Brain microvascular endothelial cell (primary cell): ENCODE results near the gene TPI1.

Experiments used
- DNase-seq: peaks from one replicate; pipeline ENCODE4 v3.0.0-alpha.2; 2020
- H3K27ac ChIP-seq: fragments of 250-450 bp; sonication (Bioruptor Pico); 2 replicates; pipeline ENCODE4 v1.5.1; 2020; ENCODE audit warnings: mild to moderate bottlenecking, moderate library complexity
- H3K27me3 ChIP-seq: fragments of 250-450 bp; sonication (Bioruptor Pico); replicated peaks from 2 replicates; pipeline ENCODE4 v1.5.1; 2020; ENCODE audit warnings: mild to moderate bottlenecking
- H3K36me3 ChIP-seq: fragments of 250-450 bp; sonication (Bioruptor Pico); replicated peaks from 2 replicates; pipeline ENCODE4 v1.5.1; 2020; ENCODE audit warnings: mild to moderate bottlenecking
- H3K4me3 ChIP-seq: 2 replicates; pipeline ENCODE4 v1.5.1; 2011; ENCODE audit warnings: low read depth, mild to moderate bottlenecking, control low read depth, low read length, moderate library complexity
- CTCF ChIP-seq: IDR thresholded peaks from 2 replicates; pipeline ENCODE4 v1.5.1; 2011; ENCODE audit warnings: low read depth, mild to moderate bottlenecking, moderate library complexity, low read length, control low read depth, inconsistent platforms; ENCODE audit errors: missing control alignments
- in situ Hi-C: cut with HindIII; loops from 2 replicates; pipeline ENCODE4 v1.10.0; 2017; ENCODE audit warnings: low sequenced_read_pairs, low pct_ligation_motif_present

The TPI1 gene

GRCh38 chr12:6842075-6842474, 25.3 kb upstream of the TPI1 start:
- Histone ChIP-seq H3K27ac (no peak overlapping the region), H3K4me3 (no peak overlapping the region), H3K27me3 (no peaks in the 10 kb centered on the region), H3K36me3 (peaks cover 69% of the 10 kb centered on the region)
- DNase-seq: no peak
- in situ Hi-C loops: no loop called here
- no peak for TF ChIP-seq CTCF

DNA sequence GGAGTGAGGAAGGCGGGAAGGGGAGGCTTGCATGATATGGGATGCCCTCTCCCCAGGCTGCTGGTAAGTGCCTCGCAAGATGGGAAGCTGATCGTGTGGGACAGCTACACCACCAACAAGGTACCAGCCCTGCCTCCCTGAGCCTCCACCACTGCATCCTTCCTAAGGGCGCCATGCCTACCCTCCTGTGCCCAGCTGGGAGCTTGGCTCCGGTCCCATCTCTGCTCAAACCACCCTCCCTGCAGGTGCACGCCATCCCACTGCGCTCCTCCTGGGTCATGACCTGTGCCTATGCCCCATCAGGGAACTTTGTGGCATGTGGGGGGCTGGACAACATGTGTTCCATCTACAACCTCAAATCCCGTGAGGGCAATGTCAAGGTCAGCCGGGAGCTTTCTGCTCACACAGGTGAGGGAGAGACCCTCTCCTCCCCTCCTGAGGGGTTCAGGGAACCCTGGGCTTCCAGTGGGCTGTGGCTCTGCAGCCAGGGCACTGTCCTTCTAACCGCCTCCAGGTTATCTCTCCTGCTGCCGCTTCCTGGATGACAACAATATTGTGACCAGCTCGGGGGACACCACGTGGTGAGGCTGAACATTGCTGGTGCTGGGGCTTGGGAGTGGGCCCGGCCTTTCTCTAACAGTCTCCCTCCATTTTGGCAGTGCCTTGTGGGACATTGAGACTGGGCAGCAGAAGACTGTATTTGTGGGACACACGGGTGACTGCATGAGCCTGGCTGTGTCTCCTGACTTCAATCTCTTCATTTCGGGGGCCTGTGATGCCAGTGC, 24.0 kb upstream of the TPI1 start:
- Histone ChIP-seq H3K27me3 (no peaks in the 10 kb centered on the region), H3K27ac (no peak overlapping the region), H3K36me3 (peaks cover 59% of the 10 kb centered on the region), H3K4me3 (no peak overlapping the region)
- in situ Hi-C loops: no loop called here
- DNase-seq: no peak
- peak; percentile 16 for TF ChIP-seq CTCF

- Histone ChIP-seq H3K27me3 (no peaks in the 10 kb centered on the region), H3K36me3 (peaks cover 39% of the 10 kb centered on the region), H3K27ac (no peak overlapping the region), H3K4me3 (no peak overlapping the region)
- TF ChIP-seq CTCF: no peak
- in situ Hi-C loops: no loop called here
- no peak for DNase-seq
Observed at GRCh38 chr12:6845395-6845794, 21.9 kb upstream of the TPI1 start.

DNA sequence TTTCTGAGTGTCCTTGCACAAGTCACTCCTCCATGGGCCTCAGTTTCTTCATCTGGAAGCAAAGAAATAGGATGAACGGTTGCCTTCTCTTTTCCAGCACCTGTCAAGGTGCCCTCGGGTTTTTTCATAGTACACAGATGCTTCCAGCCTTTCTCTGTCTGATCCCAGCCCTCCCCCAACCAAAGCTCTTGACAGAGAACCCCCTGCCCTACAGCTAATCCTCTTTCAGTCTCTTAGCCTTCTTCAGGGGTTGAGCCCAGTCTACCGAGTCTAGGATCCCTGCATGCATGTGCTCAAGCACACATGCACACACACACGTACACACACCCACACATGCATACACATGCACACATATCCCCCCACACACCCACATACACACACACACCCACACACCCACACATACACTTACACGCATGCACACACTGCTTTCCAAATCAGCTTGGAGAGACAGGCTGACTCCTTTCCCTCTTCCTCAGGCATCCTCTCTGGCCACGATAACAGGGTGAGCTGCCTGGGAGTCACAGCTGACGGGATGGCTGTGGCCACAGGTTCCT, 20.9 kb upstream of the TPI1 start:
- Histone ChIP-seq H3K36me3 (peaks cover 39% of the 10 kb centered on the region), H3K27me3 (no peaks in the 10 kb centered on the region)
- in situ Hi-C loops: no loop called here

DNA sequence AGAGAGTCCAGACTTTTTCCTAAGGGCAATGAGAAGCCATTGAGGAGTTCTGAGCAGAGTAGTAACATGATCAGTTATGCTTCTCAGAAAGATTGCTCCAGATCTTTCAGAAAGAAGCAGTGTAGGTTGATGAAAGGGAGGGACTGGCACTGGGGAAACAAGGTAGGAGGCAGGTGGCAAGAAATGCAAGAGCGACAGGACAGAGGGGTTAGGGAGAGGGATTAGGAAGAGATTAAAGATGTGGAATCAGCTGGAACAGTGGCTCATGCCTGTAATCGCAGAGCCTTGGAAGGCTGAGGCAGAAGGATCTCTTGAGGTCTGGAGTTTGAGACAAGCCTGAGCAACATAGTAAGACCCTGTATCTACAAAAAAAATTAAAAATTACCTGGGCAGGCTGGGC, 19.7 kb upstream of the TPI1 start:
- H3K36me3 ChIP-seq: peaks cover 37% of the 10 kb centered on the region

More for the DNA sequence above, 20.9 kb upstream of the TPI1 start:
- Histone ChIP-seq H3K4me3 (no peak overlapping the region), H3K27ac (no peak overlapping the region)
- no peak for TF ChIP-seq CTCF
- DNase-seq: no peak

More for the DNA sequence above, 19.7 kb upstream of the TPI1 start:
- Histone ChIP-seq H3K27me3 (no peaks in the 10 kb centered on the region), H3K4me3 (no peak overlapping the region), H3K27ac (no peak overlapping the region)
- in situ Hi-C loops: no loop called here
- DNase-seq: no peak
- no peak for TF ChIP-seq CTCF
